ENCODE data around the gene PHF2.

PHF2 gene

DNA sequence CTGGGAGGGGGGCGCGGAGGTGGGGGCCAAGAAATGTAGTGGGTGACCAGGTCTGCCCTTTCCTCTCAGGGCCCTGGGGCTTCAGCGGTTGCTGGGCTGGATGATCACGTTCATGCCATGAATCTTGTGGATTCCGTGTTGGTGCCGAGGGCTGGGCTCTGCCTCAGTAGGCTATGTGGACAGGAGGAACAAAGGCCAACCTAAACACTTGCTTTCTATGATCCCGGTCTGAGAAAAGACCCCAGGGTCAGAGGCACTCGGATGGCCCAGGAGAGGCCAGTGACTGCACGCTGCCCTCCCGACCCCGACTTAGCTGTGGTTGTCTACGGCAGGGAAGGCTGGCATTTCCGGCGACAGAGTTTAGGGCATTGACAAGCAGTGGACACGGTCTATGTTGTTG lies 26.6 kb downstream of the PHF2 start:
- no peak for DNase-seq

DNA sequence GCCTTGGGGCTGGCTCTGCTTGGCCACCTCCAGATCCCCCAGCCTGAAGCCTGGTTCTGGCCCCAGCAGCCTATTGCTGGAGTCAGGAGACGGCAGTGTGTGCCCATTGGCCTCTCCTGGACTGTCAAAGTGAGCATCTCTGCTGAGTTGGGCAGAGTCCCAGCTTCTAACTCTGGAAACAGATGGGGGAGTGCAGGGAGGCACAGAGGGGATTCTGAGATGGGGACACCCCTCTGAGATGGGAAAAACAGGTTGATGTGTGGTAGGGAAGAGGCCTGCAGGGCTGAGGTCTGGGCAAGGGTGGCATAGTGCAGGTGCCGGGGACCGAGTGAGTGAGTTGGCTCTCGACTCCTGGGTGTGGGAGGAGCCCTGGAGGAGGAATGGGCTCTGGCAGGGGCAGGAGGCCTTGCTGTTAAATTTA lies 27.5 kb downstream of the PHF2 start:
- DNase-seq: no peak

DNA sequence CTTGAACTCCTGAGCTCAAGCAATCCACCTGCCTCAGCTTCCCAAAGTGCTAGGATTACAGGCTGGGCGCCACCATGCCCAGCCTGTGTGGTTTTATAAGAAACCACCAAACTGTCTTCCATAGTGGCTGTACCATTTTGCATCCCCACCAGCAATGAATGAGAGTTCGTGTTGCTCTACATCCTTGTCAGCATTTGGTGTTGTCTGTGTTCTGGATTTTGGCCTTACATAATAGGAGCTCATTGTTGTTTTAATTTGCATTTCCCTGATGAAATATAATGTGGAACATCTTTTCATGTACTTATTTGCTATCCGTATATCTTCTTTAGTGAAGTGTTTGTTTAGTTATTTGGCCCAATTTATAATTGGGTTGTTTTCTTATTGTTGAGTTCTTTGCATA lies 29.8 kb downstream of the PHF2 start:
- no peak for DNase-seq

DNA sequence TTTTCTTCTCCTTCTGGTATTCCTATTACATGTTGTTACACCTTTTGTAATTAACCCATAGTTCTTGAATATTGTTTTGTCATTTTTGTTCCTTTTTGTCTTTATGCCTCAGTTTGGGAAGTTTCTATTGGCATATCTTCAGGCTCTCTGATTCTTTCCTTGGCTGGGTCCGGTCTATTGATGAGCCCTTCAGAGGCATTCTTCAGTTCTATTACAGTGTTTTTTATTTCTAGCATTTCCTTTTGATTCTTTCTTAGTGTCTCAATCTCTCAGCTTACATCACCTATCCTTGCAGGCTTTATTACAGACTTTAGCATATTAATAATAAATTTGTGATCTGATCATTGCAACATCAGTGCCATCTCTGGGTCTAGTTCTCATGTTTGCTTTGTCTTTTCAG lies 33.8 kb downstream of the PHF2 start:
- no peak for DNase-seq

DNA sequence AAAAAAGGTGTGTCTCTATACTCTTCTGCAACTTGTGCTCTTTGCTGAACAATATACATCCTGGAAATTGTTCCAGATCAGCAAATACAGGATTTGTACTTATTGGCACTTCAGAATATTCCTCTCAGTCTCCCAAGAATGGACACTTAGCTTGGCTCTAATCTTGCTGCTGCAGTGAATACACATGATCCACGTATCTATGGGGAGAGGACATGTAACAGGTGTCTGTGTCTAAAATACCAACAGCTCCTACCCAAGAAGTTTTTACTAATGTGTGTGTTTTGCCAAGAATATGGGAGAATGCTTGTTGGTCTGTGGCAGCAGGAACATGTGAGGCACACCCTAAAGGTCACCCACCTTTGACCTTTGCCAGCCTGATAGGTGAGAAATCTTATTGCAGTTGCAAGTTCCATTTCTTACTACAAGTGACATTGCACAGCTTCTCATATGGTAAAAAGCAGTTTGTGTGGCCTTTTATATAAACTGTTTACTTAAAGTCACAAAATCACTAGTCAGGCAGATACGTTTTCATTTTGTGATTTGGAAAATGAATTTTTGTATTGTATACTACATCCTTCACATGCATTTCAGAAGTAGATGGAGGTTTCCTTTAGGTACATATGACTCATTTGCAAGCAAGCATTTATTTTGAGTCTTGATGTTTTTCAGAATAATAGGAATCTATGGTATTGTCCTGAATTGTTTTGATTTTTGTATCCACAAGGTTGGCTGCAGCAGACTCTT lies 35.8 kb downstream of the PHF2 start:
- no peak for DNase-seq

DNA sequence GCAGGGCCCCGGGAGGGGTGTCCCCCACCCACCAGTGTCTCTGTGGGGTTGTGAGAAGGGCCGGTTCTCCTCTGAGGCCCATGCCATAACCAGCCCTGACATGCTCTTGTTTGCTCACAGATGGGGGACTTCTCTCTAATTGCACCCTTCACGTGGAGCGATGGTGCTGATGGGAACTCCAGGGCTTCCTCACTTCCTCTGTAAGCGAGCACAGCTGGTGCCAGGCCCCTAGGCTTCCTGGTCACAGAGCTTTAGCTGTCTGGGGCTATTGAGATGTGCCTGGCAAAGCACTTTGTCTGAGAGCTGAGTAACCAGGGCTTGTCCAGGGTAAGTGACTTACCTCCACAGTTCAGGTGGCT lies 36.4 kb downstream of the PHF2 start:
- DNase-seq: peak; percentile 10 to 31

DNA sequence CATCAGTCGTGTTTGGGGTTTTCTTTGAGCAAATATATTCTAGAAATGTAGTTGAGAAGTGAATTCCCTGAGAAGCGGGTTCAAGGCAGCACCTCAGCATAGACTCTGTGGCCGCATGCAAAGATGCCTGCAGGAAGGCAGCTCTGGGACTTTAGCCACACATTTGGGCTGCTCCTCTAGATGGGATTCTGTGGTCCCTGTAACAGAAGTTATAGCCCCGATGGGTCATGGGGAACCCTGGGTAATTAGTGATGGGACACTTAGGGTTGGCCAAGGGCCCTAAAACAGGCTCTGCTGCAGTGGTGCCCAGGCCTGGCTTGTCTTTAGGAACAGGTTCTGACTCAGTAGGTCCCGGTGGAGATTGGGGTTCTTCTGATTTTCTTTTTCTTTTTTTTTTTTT lies 36.8 kb downstream of the PHF2 start:
- DNase-seq: no peak

DNA sequence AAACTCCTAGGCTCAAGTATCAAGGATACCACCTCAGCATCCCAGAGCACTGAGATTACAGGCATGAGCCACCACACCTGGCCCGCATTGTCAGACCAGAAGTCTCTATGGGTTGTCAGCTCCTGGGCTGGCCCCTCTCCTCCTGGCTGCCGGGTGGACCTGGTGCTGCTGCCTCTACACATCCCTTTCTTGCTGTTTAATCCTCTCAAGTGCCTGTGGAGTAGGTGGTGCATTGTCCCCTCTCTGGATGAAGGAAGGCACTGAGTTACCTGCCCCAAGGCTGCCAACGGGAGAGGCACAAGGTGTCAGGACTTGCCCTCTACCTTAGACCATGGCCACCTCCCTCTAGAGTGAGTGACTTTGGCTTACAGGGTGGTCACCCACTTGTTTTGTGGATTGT lies 37.4 kb downstream of the PHF2 start:
- DNase-seq: no peak

DNA sequence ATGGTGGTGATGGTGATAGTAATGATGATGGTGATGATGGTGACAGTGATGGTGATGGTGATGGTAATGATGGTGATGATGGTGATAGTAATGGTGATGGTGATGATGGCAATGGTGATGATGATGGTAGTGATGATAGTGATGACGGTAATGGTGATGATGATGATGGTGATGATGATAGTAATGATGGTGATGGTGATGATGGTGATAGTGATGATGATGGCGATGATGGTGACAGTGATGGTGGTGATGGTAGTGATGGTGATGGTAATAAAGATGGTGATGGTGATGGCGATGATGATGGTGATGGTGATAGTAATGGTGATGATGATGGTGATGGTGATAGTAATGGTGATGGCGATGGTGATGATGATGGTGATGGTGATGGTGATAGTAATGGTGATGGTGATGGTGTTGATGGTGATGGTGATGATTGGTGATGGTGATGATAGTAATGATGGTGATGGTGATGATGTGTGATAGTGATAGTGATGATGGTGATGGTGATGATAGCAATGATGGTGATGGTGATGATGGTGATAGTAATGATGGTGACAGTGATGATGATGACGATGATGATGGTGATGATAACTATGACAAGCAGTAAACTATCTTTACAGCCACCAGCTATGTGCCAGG lies 38.6 kb downstream of the PHF2 start:
- no peak for DNase-seq

DNA sequence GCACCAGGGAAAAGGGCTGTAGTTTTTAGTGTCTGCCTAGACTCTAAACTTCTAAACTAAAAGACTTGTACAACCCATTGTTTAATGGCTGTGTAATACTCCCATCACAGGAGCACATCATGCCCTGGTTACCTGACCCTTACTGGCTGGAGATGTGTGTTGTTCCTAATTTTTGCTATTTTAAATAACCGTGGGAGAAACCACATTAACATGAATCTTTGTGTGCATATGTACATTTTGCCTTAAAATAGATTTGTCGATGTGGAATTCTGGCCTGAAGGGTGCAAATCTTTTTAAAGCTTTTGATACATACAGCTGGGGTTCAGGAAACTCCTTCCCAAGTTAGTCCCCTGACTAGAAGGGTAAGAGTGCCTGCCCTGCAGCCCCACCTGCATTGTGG lies 39.7 kb downstream of the PHF2 start:
- DNase-seq: no peak

DNA sequence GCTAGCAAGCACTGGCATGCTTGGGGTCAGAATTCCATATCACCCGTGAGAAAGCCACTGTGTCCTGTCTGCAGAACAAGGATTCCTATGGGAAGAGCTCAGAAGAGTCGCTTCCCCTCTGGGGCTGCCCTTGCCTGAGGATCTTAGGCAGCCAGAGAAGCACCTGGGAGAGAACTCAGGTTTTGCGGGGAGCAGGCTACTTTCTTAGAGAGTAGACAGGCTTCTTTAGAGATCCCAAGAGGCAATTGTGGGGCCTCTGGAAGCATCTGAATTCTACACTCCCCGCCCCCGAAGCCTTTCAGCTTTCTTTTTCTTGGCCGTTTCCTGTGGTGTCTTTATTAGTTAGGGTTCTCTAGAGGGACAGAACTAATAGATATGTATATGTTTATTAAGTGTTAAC lies 40.9 kb downstream of the PHF2 start:
- no peak for DNase-seq

DNA sequence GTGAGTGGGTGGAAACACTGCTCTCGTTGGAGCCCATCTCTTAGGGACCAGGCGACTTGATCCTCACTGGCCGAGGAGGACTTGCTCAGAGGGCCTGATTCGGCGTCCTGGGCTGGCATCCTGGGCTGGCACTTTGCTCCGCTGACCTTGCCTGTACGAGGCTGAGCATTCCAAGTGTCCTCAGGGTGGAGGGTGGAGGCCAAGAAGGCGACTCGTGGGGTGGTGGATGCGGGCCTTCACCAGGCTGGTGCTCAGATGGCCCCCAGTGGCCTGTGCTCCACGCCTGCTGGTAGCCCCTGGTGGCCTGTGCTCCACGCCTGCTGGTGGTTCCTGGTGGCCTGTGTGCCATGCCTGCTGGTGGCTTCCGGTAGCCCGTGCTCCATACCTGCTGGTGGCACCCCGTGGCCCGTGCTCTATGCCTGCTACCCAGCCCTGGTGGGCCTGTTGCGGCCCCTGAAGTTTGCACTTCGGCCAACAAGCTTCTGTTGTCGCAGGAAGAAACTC lies 42.9 kb downstream of the PHF2 start:
- DNase-seq: no peak

DNA sequence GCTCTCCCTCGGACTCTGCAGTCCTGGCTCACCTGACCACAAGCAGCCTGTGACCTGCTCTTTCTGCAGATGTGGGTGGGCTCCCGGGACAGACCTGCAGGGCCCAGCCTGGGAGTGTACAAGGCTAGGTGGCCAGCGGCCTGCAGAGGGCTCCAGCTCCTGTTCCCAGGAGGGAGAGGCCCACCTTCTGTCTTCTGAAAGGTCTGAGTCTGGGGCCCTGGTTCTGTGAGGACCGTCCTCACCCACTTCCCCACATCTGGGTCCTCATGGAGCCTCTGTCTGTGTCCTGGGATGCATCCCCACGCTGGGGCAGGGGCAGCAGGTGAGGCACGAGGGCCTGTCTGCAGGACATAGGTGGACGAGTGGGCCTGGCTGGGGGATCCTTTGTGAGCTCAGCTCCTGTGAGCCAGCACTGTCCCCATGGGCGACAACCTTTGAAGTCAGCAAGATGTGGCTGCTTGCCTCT lies 43.7 kb downstream of the PHF2 start:
- no peak for DNase-seq

DNA sequence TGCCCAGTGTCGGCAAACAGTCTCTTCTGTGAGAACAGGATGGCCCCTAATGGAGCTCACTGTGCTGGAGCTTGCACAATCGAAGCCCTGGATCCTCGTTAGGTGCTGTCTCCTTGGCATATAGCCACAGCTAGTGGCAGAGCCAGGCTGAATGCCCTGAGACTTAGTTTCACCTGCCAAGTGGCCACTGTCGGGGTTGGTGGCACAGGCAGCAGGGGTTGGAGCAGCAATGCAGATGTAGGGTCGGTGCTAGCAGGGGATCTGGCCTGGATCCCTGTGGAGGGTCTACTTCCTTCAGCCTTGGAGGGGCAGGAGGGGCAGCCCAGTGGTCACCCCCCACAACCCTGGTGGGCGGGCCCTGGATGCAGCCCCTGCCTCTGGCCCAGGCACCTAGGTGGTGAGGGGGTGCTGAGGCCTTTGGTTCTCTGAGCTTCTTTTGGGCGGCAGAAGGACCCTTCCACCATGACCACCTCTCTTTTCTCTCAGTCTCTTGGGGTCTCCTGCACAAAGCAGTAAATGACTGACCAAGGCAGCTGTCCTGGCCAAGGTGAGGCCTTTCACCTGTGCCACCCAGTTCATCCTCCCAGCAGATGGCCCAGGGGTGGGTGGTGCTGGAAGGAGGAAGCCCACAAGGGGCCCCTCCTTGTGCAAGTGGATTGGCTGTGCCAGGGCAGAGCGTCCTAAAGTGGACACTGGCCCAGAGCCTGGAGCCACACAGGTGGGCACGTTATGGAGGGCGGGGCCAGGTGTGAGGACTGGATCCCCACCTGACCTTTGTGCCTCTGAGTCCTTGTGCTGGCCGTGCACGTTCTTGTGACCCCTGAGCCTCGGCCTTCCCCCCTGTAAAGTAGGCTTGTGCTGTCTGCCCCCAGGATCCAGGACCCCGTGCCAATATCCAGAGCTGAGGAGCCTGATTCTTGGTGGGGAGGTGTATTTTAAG lies 44.8 kb downstream of the PHF2 start:
- no peak for DNase-seq

DNA sequence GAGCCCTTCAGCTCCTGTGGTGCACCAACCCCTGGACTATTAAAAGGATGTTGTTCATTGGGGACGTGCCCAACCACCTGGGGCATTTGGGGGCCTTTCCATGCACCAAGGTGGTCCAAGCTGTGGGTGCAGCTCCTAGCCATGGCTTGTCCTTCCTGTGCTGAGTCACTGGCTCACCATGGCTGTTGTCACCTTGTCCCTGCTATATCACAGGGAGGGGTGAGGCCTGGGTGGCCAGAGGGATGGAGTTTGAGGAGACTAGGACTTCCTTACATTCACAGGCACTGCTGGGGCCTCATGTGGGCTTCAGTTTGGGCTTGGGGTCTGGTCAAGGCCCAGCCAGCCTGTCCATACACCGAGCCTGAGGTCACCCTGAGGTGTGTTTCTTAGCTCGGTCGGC lies 45.5 kb downstream of the PHF2 start:
- DNase-seq: no peak

DNA sequence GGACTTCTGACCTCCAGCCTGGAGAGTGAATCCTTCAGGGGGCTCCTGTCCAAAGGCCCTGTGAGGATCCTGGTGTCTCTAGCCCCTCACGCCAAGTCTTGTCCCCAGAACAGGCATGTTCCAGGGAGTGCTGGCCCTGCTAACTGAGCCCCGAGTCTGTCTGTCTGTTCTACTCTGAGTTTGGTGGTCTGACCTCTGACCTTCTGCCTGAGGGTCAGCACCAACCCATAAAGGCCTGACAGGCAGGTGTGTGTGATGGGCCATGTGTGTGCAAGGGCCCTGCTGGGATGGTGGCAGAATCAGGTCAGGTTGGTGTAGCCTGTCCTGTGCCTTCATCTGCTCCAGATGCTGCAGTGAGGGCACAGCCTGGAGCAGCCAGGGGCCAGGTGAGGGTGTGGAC lies 46.3 kb downstream of the PHF2 start:
- no peak for DNase-seq

DNA sequence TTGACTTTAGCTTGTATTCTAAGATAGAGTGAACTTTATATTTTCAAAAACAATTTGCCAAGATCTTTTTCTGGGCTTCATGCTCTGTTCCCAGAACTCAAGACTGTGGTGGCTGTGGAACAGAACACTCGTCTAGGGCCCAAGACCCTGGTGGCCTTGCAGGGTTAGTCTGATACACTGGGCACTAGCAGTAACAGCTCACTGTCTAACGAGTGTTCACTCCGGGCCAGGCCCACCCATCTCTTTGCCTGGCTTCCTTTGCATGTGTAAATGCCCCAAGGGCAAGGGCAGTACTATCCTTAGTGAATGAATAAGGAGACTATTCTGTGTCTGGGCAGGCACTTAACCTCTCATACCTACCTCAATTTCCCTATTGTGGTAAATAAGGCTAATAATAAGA lies 47.4 kb downstream of the PHF2 start:
- DNase-seq: no peak

DNA sequence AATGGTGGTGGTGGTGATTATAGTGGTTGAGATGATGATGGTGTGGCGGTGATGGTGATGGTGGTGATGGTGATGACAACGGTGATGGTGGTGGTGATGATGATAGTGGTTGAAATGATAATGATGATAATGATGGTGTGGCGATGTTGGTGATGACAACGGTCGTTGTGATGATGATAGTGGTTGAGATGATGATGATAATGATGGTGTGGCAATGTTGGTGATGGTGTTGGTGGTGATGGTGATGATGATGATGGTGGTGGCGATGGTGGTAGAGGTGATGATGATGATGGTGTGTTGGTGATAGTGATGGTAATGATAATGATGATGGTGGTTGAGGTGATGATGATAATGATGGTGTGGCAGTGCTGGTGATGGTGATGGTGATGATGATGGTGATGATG lies 48.0 kb downstream of the PHF2 start:
- no peak for DNase-seq

DNA sequence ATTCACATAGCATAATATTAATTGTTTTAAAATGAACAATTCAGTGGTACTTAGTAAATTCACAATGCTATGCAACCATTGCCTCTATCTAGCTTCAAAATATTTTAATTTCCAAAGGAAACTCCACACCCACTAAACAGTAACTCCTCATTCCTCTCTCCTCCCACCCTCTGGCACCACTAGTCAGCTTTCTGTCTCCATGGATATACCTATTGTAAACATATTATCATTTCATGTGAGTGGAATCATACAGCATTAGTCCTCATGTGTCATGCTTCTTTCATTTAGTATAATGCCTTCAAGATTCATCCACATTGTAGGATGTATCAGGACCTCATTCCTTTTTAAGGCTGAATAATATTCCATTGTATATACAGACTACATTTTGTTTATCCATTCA lies 48.6 kb downstream of the PHF2 start:
- DNase-seq: no peak

DNA sequence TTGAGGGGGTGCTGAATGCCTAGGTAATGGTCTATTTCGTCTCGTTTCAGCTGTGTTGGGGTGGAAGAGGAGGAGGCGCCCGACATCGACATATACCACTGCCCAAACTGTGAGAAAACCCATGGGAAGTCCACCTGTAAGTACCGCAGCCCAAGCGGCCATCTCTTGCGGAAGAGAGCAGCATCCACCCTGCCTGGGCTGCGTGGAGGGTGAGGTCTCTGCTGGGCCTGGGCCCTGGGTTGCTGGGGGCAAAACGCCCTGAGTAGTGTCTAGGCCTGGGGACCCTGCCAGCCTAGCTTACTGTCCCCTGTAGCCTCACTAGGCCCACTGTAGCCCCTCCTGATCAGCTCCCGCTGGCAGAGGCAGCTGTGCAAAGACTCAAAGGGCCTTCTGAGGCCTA lies 53.5 kb downstream of the PHF2 start:
- DNase-seq: no peak

DNA sequence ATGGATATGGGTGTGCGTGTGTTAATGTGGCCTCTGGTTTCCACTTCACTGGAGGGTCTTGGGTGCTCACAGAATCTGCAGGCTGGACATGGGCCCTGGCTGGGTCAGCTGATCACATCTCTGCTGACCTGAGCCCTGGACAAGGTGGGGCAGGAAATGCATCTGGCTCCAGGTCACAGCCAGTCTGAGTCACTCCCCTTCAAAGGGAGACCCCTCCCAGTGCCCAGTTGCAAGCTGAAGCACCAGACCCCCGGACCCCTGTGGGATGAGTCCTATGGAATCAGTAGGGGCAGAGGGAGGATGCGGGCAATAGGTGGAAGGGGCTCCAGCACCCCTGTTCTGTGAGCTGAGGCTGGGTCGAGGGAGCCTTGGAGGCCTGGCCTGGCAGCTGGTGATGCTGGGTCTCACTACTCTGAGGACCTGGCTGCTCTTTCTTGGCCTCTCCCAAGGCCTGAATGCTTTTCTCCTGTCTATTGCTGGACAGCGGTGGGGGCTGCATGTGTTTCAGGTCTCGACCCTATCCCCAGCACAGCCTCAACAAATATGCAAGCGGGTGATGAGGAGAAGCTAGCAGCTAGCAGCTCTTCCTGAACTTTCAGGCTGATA lies 54.5 kb downstream of the PHF2 start:
- no peak for DNase-seq

DNA sequence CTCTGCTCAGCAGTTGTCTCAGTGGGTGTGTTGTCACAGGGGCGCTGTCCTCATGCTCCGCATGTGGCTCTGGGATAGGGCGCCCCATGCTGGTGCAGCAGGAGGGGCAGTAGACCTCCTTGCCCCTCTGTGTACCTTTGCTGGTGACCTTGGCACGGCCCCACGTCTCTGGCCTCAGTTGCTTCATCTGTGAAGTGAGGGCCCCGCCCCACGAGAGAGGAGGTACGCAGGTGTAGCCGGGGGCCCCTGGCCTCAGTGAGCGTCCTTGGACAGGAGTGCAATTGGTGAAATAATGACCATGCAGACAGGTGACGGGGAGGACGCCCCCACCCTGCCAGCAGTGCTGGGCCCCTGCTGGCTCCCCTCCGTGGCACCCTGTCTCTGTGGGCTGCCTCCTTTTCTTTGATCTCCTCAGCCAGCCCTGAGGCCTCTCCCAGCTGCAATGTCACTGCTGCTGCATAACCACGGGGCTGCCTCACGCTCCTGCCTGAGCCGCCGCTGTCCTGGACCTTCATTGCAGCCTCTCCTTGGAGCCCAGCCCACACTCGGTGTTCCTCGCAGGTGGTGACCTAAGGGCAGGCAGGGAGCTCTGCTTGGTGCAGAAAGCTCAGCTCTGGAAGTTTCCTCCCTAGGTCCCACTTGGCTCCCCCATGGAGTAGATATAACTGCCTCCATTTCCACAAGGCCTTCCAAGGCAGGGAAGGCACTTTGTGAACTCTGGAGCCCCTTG lies 57.3 kb downstream of the PHF2 start:
- DNase-seq: no peak
